Upper lobe of left lung (tissue), 4 donors: ENCODE data around the gene VDAC2.

ENCODE experiments used
- EP300 ChIP-seq, 4 donors: sonication (generic); formaldehyde crosslinking; IDR thresholded peaks; one replicate each; pipeline ENCODE4 v1.5.1; 2017; ENCODE audit warnings: antibody characterized with exemption in 4 of 4, control low read depth in 2 of 4
- POLR2A ChIP-seq, 4 donors: fragments of 450-650 bp; IDR thresholded peaks; one replicate each; pipeline ENCODE4 v1.5.1; 2016 to 2017; ENCODE audit warnings: antibody characterized with exemption in 4 of 4, mild to moderate bottlenecking in 2 of 4
- POLR2AphosphoS5 ChIP-seq, 2 donors: sonication (generic); formaldehyde crosslinking; IDR thresholded peaks; one replicate each; pipeline ENCODE4 v1.5.1; 2017; ENCODE audit warnings: antibody characterized with exemption in 2 of 2
- TF ChIP-seq, protein P1 (sequence below), 6 experiments: fragments of 450-650 bp in 4 of 6; fragments of 200-600 bp in 2 of 6; sonication (generic) in 2 of 6; IDR thresholded peaks; one replicate each; pipeline ENCODE4 v1.5.1; 2016 to 2019; ENCODE audit warnings: antibody characterized with exemption in 6 of 6

DNA sequence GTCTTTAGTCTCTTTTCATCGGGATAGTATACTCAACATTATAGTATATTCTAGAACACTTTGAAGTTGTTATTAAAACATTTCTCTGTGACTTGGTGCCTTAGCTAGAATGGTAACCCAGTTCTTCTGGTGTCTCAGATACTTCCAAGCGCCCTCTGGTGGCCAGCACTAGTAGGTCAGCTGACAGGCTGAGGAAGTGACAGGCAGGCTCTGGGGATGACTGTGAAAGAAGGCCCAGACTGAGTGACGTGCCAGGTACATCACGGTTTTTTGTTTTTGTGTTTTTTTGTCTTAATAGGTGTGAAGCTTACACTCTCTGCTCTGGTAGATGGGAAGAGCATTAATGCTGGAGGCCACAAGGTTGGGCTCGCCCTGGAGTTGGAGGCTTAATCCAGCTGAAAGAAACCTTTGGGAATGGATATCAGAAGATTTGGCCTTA, 20.0 kb downstream of the VDAC2 start:
- TF ChIP-seq, protein P1, sequence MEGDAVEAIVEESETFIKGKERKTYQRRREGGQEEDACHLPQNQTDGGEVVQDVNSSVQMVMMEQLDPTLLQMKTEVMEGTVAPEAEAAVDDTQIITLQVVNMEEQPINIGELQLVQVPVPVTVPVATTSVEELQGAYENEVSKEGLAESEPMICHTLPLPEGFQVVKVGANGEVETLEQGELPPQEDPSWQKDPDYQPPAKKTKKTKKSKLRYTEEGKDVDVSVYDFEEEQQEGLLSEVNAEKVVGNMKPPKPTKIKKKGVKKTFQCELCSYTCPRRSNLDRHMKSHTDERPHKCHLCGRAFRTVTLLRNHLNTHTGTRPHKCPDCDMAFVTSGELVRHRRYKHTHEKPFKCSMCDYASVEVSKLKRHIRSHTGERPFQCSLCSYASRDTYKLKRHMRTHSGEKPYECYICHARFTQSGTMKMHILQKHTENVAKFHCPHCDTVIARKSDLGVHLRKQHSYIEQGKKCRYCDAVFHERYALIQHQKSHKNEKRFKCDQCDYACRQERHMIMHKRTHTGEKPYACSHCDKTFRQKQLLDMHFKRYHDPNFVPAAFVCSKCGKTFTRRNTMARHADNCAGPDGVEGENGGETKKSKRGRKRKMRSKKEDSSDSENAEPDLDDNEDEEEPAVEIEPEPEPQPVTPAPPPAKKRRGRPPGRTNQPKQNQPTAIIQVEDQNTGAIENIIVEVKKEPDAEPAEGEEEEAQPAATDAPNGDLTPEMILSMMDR (IDR thresholded peaks at IDR 0.05): peak; percentile 81 to 91 (median 87)
- TF ChIP-seq POLR2AphosphoS5 (IDR thresholded peaks at IDR 0.05): peak in 1 of 2 donors; percentile 37
- no peak for TF ChIP-seq POLR2A (IDR thresholded peaks at IDR 0.05)
- no peak for TF ChIP-seq EP300 (IDR thresholded peaks at IDR 0.05)
